HepG2 (cell line): ENCODE measurements around the gene NABP1. TPM values are rescaled to one million over a fixed set of nuclear protein-coding genes. Genes with fewer than 3 reads are reported as not detected.

Experiments used
- CENPX ChIP-seq: sonication (generic); formaldehyde crosslinking; IDR thresholded peaks from 2 replicates; pipeline ENCODE4 v1.9.0; 2021; ENCODE audit warnings: mild to moderate bottlenecking, missing genetic modification reagents, moderate library complexity
- FOXK1 ChIP-seq: sonication (generic); formaldehyde crosslinking; IDR thresholded peaks from 2 replicates; pipeline ENCODE4 v1.4.0; 2020; ENCODE audit warnings: low read depth, missing genetic modification reagents, borderline replicate concordance
- GABPA ChIP-seq, 2 experiments: IDR thresholded peaks; 2 replicates each; pipeline ENCODE4 v1.6.1; 2011 to 2016; ENCODE audit warnings: low read depth in 2 of 2, low read length in 1 of 2, missing biosample characterization in 1 of 2, missing genetic modification characterization in 1 of 2
- HOXA9 ChIP-seq: sonication (generic); formaldehyde crosslinking; IDR thresholded peaks from 2 replicates; pipeline ENCODE4 v1.8.1; 2022; ENCODE audit warnings: missing genetic modification reagents, mild to moderate bottlenecking, moderate library complexity, borderline replicate concordance
- MTA3 ChIP-seq: sonication (generic); formaldehyde crosslinking; IDR thresholded peaks from 2 replicates; pipeline ENCODE4 v1.4.0; 2020; ENCODE audit warnings: missing genetic modification reagents
- REPIN1 ChIP-seq: sonication (generic); formaldehyde crosslinking; IDR thresholded peaks from 2 replicates; pipeline ENCODE4 v1.8.0; 2022; ENCODE audit warnings: missing genetic modification reagents, low read depth, mild to moderate bottlenecking, borderline replicate concordance
- SMC3 ChIP-seq: IDR thresholded peaks from 2 replicates; pipeline ENCODE4 v1.6.1; 2011; ENCODE audit warnings: low read length, improper control_type of control experiment
- TFE3 ChIP-seq: IDR thresholded peaks from 2 replicates; pipeline ENCODE4 v1.6.1; 2016
- ZC3H4 ChIP-seq: sonication (generic); formaldehyde crosslinking; IDR thresholded peaks from 2 replicates; pipeline ENCODE4 v1.4.0; 2020; ENCODE audit warnings: missing genetic modification reagents, borderline replicate concordance
- ZFP36 ChIP-seq: fragments of 150-350 bp; IDR thresholded peaks from 2 replicates; pipeline ENCODE4 v1.6.1; 2018; ENCODE audit warnings: borderline replicate concordance, low read length, low read depth; ENCODE audit not compliant: partially characterized antibody
- ZNF160 ChIP-seq: sonication (generic); formaldehyde crosslinking; IDR thresholded peaks from 2 replicates; pipeline ENCODE4 v1.8.0; 2022; ENCODE audit warnings: mild to moderate bottlenecking, inconsistent platforms, missing genetic modification reagents
- ZNF230 ChIP-seq: sonication (generic); formaldehyde crosslinking; IDR thresholded peaks from 2 replicates; pipeline ENCODE4 v1.4.0; 2020; ENCODE audit warnings: mild to moderate bottlenecking, missing genetic modification reagents
- ZNF296 ChIP-seq: sonication (generic); formaldehyde crosslinking; conservative IDR thresholded peaks from 2 replicates; pipeline ENCODE4 v1.5.0; 2020; ENCODE audit warnings: mild to moderate bottlenecking, missing genetic modification reagents
- ZNF33A ChIP-seq: sonication (generic); formaldehyde crosslinking; IDR thresholded peaks from 2 replicates; pipeline ENCODE4 v1.5.1; 2020; ENCODE audit warnings: missing genetic modification reagents, mild to moderate bottlenecking, moderate library complexity, borderline replicate concordance
- ZNF441 ChIP-seq: sonication (generic); formaldehyde crosslinking; IDR thresholded peaks from 2 replicates; pipeline ENCODE4 v1.7.0; 2021; ENCODE audit warnings: missing genetic modification reagents, borderline replicate concordance
- ZNF552 ChIP-seq: sonication (generic); formaldehyde crosslinking; IDR thresholded peaks from 2 replicates; pipeline ENCODE4 v1.9.0; 2022; ENCODE audit warnings: missing genetic modification reagents, mild to moderate bottlenecking, borderline replicate concordance
- ZNF577 ChIP-seq: sonication (generic); formaldehyde crosslinking; IDR thresholded peaks from 2 replicates; pipeline ENCODE4 v1.4.0; 2020; ENCODE audit warnings: mild to moderate bottlenecking, low read depth, missing genetic modification reagents, borderline replicate concordance
- ZNF589 ChIP-seq: sonication (generic); formaldehyde crosslinking; conservative IDR thresholded peaks from 2 replicates; pipeline ENCODE4 v1.8.0; 2022; ENCODE audit warnings: mild to moderate bottlenecking, moderate library complexity, missing genetic modification reagents
- ZNF746 ChIP-seq: sonication (generic); formaldehyde crosslinking; IDR thresholded peaks from 2 replicates; pipeline ENCODE4 v1.8.0; 2022; ENCODE audit warnings: mild to moderate bottlenecking, missing genetic modification reagents
- ZNF776 ChIP-seq: sonication (generic); formaldehyde crosslinking; IDR thresholded peaks from 2 replicates; pipeline ENCODE4 v1.4.0; 2020; ENCODE audit warnings: mild to moderate bottlenecking, missing genetic modification reagents
- polyA plus RNA-seq, 8 experiments: library from polyadenylated mRNA; depleted of rRNA in 3 of 8; stranded (reverse) in 7 of 8; unstranded in 1 of 8; fragments of >200 nt; fragmentation: Illumina TruSeq in 4 of 8; extraction: Trizol in 4 of 8; gene quantifications; 2 replicates each; pipeline versions ENCODE4 v1.2.1 to v1.2.3, GENCODE V29; 2011 to 2016; ENCODE audit warnings: low read depth in 4 of 8, missing spikeins in 1 of 8, mixed read lengths in 1 of 8; ENCODE audit not compliant: insufficient read depth in 1 of 8
- total RNA-seq, 5 experiments: library from RNA; depleted of rRNA; stranded (reverse); fragments of >200 nt; fragmentation: Illumina TruSeq; extraction: Trizol; gene quantifications; 2 replicates each; pipeline ENCODE4 v1.2.3, GENCODE V29; 2016; ENCODE audit warnings: low read depth in 1 of 5
- TF ChIP-seq, protein P1 (sequence below): sonication (generic); formaldehyde crosslinking; IDR thresholded peaks from 2 replicates; pipeline ENCODE4 v1.9.0; 2021; ENCODE audit warnings: mild to moderate bottlenecking, missing genetic modification reagents
- TF ChIP-seq, protein P2 (sequence below): sonication (generic); formaldehyde crosslinking; IDR thresholded peaks from 2 replicates; pipeline ENCODE4 v1.5.1; 2020; ENCODE audit warnings: missing genetic modification reagents, mild to moderate bottlenecking, borderline replicate concordance

Gene NABP1
- total and polyA plus RNA-seq, 2 of the 13 experiments (the other 11 are each of a cell fraction or from before 2014, with no cell fraction given) = 14.9 to 19.8 TPM

DNA sequence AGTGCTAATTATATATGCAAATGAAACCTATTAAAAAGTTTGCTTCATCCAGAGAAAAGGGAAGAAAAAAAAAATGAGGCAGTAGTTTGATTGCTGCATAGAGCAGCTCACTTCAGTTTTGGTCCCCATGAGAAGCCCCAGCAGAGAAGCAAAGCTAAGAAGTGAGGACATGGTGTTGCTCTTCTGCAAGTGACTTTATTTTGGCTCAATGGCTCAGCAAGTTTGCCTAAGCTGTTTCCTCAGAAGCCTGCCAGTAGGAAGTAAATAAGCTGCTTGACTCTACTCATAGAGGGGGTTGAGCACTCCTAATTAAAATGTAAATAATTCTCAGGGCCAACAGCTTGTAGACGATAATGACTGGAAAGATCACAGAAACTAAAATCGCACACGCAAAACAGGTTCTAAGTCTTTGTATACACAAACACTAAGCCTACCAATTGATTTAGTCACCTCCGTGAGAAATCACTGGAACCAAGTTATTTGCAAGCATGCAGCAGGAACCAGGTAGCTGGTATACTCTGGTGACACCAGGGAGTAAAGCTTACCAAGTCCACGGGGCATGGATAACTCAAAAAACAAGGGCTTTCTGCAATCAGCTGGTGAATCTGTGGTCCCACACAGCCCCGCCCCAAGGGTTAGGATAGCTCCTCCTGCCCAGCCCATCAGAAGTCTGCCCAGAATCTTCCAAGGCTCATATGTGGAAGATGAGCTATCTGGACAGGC, 39.7 kb upstream of the NABP1 start (continued):
- TF ChIP-seq, protein P1, sequence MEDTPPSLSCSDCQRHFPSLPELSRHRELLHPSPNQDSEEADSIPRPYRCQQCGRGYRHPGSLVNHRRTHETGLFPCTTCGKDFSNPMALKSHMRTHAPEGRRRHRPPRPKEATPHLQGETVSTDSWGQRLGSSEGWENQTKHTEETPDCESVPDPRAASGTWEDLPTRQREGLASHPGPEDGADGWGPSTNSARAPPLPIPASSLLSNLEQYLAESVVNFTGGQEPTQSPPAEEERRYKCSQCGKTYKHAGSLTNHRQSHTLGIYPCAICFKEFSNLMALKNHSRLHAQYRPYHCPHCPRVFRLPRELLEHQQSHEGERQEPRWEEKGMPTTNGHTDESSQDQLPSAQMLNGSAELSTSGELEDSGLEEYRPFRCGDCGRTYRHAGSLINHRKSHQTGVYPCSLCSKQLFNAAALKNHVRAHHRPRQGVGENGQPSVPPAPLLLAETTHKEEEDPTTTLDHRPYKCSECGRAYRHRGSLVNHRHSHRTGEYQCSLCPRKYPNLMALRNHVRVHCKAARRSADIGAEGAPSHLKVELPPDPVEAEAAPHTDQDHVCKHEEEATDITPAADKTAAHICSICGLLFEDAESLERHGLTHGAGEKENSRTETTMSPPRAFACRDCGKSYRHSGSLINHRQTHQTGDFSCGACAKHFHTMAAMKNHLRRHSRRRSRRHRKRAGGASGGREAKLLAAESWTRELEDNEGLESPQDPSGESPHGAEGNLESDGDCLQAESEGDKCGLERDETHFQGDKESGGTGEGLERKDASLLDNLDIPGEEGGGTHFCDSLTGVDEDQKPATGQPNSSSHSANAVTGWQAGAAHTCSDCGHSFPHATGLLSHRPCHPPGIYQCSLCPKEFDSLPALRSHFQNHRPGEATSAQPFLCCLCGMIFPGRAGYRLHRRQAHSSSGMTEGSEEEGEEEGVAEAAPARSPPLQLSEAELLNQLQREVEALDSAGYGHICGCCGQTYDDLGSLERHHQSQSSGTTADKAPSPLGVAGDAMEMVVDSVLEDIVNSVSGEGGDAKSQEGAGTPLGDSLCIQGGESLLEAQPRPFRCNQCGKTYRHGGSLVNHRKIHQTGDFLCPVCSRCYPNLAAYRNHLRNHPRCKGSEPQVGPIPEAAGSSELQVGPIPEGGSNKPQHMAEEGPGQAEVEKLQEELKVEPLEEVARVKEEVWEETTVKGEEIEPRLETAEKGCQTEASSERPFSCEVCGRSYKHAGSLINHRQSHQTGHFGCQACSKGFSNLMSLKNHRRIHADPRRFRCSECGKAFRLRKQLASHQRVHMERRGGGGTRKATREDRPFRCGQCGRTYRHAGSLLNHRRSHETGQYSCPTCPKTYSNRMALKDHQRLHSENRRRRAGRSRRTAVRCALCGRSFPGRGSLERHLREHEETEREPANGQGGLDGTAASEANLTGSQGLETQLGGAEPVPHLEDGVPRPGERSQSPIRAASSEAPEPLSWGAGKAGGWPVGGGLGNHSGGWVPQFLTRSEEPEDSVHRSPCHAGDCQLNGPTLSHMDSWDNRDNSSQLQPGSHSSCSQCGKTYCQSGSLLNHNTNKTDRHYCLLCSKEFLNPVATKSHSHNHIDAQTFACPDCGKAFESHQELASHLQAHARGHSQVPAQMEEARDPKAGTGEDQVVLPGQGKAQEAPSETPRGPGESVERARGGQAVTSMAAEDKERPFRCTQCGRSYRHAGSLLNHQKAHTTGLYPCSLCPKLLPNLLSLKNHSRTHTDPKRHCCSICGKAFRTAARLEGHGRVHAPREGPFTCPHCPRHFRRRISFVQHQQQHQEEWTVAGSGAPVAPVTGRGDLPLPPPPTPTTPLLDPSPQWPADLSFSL (CRISPR knock-in tag) = no peak
- TF ChIP-seq ZNF441 (CRISPR knock-in tag) (no peak), ZNF33A (CRISPR knock-in tag) (no peak), ZNF589 (CRISPR knock-in tag) (no peak), HOXA9 (CRISPR knock-in tag) (no peak), ZFP36 (no peak), FOXK1 (CRISPR knock-in tag) (peak; percentile 41; the same call in 1 of the 2 replicates), GABPA (IDR thresholded peaks at IDR 0.05; ENCODE audit: low read depth, low read length) (no peak), GABPA (CRISPR knock-in tag; IDR thresholded peaks at IDR 0.05; ENCODE audit: low read depth) (no peak), ZNF296 (CRISPR knock-in tag) (no peak), MTA3 (CRISPR knock-in tag) (no peak), ZNF746 (CRISPR knock-in tag) (no peak), CENPX (CRISPR knock-in tag) (no peak), ZNF230 (CRISPR knock-in tag) (no peak), REPIN1 (CRISPR knock-in tag) (no peak), ZNF776 (CRISPR knock-in tag) (no peak), SMC3 (no peak), ZNF577 (CRISPR knock-in tag) (no peak), ZNF552 (CRISPR knock-in tag) (no peak), TFE3 (CRISPR knock-in tag) (no peak), ZC3H4 (CRISPR knock-in tag) (no peak), ZNF160 (no peak)
- TF ChIP-seq, protein P2, sequence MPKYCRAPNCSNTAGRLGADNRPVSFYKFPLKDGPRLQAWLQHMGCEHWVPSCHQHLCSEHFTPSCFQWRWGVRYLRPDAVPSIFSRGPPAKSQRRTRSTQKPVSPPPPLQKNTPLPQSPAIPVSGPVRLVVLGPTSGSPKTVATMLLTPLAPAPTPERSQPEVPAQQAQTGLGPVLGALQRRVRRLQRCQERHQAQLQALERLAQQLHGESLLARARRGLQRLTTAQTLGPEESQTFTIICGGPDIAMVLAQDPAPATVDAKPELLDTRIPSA (CRISPR knock-in tag) = no peak
